ENCODE results near the gene OR6S1. TPM values are rescaled to one million over a fixed set of nuclear protein-coding genes. Genes with fewer than 3 reads are reported as not detected.

The OR6S1 gene
- total and polyA plus RNA-seq, 2 donors (not counting 3 experiments of a cell fraction or from before 2014, with no cell fraction given): not detected

DNA sequence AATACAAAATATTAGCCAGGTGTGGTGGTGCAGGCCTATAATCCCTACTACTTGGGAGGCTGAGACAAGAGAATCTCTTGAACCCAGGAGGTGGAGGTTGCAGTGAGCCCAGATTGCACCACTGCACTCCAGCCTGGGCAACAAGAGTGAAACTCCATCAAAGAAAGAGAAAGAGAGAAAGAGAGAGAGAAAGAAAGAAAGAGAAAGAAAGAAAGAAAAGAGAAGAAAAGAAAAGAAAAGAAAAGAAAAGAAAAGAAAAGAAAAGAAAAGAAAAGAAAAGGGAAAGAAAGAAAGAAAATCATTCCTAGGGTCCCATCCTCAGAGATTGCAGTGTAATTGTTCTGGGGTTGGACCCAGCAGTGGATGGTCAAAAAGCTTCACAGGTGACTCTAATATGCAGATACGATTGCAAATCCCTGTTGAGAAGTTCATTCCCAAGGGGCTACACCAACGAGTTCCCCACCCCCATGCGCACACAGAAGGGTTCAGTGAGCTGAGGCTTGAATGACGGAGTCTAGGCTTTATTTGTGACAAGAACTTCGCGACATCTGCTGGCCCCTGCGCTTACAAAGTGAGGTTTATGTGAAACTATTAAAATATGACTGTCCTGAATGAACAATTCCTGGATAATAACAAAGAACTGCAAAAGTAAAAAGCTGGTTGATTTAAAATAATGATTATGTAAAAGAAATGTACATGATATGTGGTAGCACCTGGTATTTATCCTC, 32.9 kb downstream of the OR6S1 start:
- Histone ChIP-seq H3K27ac (ENCODE audit: insufficient read depth, low read depth, low read length) (no peak overlapping the region), H3K9me1 (replicated peaks; ENCODE audit: control insufficient read depth, extremely low read depth, insufficient read depth, low read length) (no peaks in the 10 kb centered on the region), H4K20me1 (replicated peaks; ENCODE audit: control insufficient read depth, extremely low read depth, insufficient read depth, low read length) (no peaks in the 10 kb centered on the region), H3K36me3 (ENCODE audit: control insufficient read depth in 2 of 2, extremely low read depth in 1 of 2, insufficient read depth in 2 of 2, low read length in 2 of 2) (no peaks in the 10 kb centered on the region), H3K9me3 (replicated peaks; ENCODE audit: control insufficient read depth, insufficient read depth, low read length) (no peaks in the 10 kb centered on the region), H3K4me3 (replicated peaks in 1 of 3; ENCODE audit: insufficient read depth in 1 of 3, low read depth in 1 of 3, low read length in 3 of 3) (no peak overlapping the region), H3K79me2 (ENCODE audit: control insufficient read depth, insufficient read depth, low read length) (no peaks in the 10 kb centered on the region), H3K4me1 (ENCODE audit: control insufficient read depth, extremely low read depth, insufficient read depth, low read length) (peaks cover 6% of the 10 kb centered on the region), H3K4me2 (ENCODE audit: insufficient read depth, low read length) (no peak overlapping the region), H2AFZ (ENCODE audit: low read depth, low read length) (no peak overlapping the region), H3K9ac (replicated peaks; ENCODE audit: extremely low read depth, insufficient read depth, low read length) (no peak overlapping the region), H3K27me3 (ENCODE audit: control insufficient read depth in 2 of 2, insufficient read depth in 2 of 2, low read length in 2 of 2) (peaks cover 3 to 6% of the 10 kb centered on the region in 2 experiments)
- ChIA-PET CTCF (interaction anchor here (0.9 to 8.7 kb wide), 12 partner anchors 15 to 281 kb away, joined by 3 to 110 read pairs (median 3); partner anchors contain the start of genes CCNB1IP1, PARP2, RNASE11 and TEP1), POLR2A (no interaction called here)
- FAIRE-seq (no peak), DNase-seq (ENCODE audit: low read depth, low spot score) (no peak)
- TF ChIP-seq MYC (IDR thresholded peaks at IDR 0.05; ENCODE audit: low read depth, low read length) (no peak), POLR2AphosphoS5 (IDR thresholded peaks at IDR 0.05; ENCODE audit: insufficient read depth, low read depth, low read length) (no peak), FOS (IDR thresholded peaks at IDR 0.05; ENCODE audit: borderline replicate concordance, insufficient read depth, low read length) (no peak), POLR2A (IDR thresholded peaks at IDR 0.05; ENCODE audit: low read depth, low read length) (no peak), GATA2 (IDR thresholded peaks at IDR 0.05; ENCODE audit: insufficient read depth, insufficient read length, low read depth, low read length) (no peak), MAX (IDR thresholded peaks at IDR 0.05; ENCODE audit: insufficient read depth, insufficient read length) (no peak), EZH2 (IDR thresholded peaks at IDR 0.05; ENCODE audit: borderline replicate concordance, low read depth, low read length, severe bottlenecking) (no peak), JUN (IDR thresholded peaks at IDR 0.05; ENCODE audit: borderline replicate concordance, insufficient read depth, insufficient read length, low read depth) (no peak)
- TF ChIP-seq, protein P1, sequence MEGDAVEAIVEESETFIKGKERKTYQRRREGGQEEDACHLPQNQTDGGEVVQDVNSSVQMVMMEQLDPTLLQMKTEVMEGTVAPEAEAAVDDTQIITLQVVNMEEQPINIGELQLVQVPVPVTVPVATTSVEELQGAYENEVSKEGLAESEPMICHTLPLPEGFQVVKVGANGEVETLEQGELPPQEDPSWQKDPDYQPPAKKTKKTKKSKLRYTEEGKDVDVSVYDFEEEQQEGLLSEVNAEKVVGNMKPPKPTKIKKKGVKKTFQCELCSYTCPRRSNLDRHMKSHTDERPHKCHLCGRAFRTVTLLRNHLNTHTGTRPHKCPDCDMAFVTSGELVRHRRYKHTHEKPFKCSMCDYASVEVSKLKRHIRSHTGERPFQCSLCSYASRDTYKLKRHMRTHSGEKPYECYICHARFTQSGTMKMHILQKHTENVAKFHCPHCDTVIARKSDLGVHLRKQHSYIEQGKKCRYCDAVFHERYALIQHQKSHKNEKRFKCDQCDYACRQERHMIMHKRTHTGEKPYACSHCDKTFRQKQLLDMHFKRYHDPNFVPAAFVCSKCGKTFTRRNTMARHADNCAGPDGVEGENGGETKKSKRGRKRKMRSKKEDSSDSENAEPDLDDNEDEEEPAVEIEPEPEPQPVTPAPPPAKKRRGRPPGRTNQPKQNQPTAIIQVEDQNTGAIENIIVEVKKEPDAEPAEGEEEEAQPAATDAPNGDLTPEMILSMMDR (IDR thresholded peaks at IDR 0.05; ENCODE audit: extremely low read depth in 1 of 2, insufficient read depth in 1 of 2, low read depth in 1 of 2, low read length in 2 of 2): no peak
- no TSS peak for BruUV-seq (replicated peaks)
- intact Hi-C loops (cut with micrococcal nuclease) (loop anchor here (1.0 kb wide), 5 partner anchors 83 to 281 kb away; partner anchors contain the start of genes OSGEP and PIP4P1), dilution Hi-C loops (cut with MboI; ENCODE audit: extremely low pct_ligation_motif_present, low sequenced_read_pairs) (no loop called here)
